NCI-H187 treated with DMSO at 0.1 percent for 48 hours (cell line): ENCODE measurements around the gene VANGL1.

Experiments
- DNase-seq: peaks from one replicate; lab custom pipeline; 2025; lab: John Stamatoyannopoulos, UW

Gene VANGL1

GRCh38 chr1:115705085-115705951 is 63.5 kb downstream of the VANGL1 start:
- no peak for DNase-seq

GRCh38 chr1:115705963-115706362 is 64.2 kb downstream of the VANGL1 start:
- no peak for DNase-seq

GRCh38 chr1:115706587-115707425 is 65.0 kb downstream of the VANGL1 start:
- DNase-seq, result no peak

- no peak for DNase-seq
Observed at GRCh38 chr1:115710859-115711624, 69.3 kb downstream of the VANGL1 start.

- DNase-seq, result no peak
Observed at GRCh38 chr1:115712911-115713609, 71.3 kb downstream of the VANGL1 start.

- DNase-seq, result no peak
Observed at GRCh38 chr1:115713906-115714305, 72.1 kb downstream of the VANGL1 start.

- no peak for DNase-seq
Observed at GRCh38 chr1:115714572-115715141, 72.9 kb downstream of the VANGL1 start.

GRCh38 chr1:115717541-115717940 is 75.8 kb downstream of the VANGL1 start:
- DNase-seq, result no peak

GRCh38 chr1:115718011-115718754 is 76.4 kb downstream of the VANGL1 start:
- no peak for DNase-seq

- no peak for DNase-seq
Observed at GRCh38 chr1:115719285-115719684, 77.5 kb downstream of the VANGL1 start.

GRCh38 chr1:115722221-115722620 is 80.5 kb downstream of the VANGL1 start:
- DNase-seq, result no peak

- DNase-seq, result no peak
Observed at GRCh38 chr1:115723756-115724155, 82.0 kb downstream of the VANGL1 start.

GRCh38 chr1:115725600-115725999 is 83.8 kb downstream of the VANGL1 start:
- DNase-seq, result no peak

- no peak for DNase-seq
Observed at GRCh38 chr1:115726161-115726560, 84.4 kb downstream of the VANGL1 start.

- DNase-seq, result no peak
Observed at GRCh38 chr1:115726570-115726969, 84.8 kb downstream of the VANGL1 start.

GRCh38 chr1:115727706-115728249 is 86.0 kb downstream of the VANGL1 start:
- DNase-seq, result no peak

GRCh38 chr1:115728341-115728740 is 86.6 kb downstream of the VANGL1 start:
- DNase-seq, result no peak

GRCh38 chr1:115729756-115730155 is 88.0 kb downstream of the VANGL1 start:
- DNase-seq, result no peak

GRCh38 chr1:115732316-115732715 is 90.5 kb downstream of the VANGL1 start:
- no peak for DNase-seq

GRCh38 chr1:115740811-115741210 is 99.0 kb downstream of the VANGL1 start:
- no peak for DNase-seq
